ENCODE data around the gene ETHE1.

The ETHE1 gene

DNA sequence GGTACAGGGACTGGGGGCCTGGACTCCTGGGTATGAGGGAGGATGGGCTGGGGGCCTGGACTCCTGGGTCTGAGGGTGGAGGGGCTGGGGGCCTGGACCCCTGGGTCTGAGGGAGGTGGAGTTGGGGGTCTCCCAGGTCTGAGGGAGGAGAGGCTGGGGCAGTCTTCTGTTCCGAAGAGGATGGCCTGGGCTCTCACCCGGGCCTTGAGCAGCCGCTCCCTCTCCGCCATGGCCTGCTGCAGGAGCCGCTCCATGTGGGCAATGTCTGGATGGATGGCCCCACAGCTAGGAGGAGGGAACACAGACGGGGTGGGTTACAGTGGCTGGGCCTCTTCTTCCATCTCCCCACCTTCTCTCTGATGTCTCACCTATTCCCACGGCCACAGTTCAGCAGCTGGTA, 40.6 kb downstream of the ETHE1 start:
- no peak overlapping the region for H3K27ac ChIP-seq
- no peak for TF ChIP-seq ZFX (IDR thresholded peaks at IDR 0.05; ENCODE audit: borderline replicate concordance)
- TF ChIP-seq, protein P1, sequence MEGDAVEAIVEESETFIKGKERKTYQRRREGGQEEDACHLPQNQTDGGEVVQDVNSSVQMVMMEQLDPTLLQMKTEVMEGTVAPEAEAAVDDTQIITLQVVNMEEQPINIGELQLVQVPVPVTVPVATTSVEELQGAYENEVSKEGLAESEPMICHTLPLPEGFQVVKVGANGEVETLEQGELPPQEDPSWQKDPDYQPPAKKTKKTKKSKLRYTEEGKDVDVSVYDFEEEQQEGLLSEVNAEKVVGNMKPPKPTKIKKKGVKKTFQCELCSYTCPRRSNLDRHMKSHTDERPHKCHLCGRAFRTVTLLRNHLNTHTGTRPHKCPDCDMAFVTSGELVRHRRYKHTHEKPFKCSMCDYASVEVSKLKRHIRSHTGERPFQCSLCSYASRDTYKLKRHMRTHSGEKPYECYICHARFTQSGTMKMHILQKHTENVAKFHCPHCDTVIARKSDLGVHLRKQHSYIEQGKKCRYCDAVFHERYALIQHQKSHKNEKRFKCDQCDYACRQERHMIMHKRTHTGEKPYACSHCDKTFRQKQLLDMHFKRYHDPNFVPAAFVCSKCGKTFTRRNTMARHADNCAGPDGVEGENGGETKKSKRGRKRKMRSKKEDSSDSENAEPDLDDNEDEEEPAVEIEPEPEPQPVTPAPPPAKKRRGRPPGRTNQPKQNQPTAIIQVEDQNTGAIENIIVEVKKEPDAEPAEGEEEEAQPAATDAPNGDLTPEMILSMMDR (IDR thresholded peaks at IDR 0.05): no peak

DNA sequence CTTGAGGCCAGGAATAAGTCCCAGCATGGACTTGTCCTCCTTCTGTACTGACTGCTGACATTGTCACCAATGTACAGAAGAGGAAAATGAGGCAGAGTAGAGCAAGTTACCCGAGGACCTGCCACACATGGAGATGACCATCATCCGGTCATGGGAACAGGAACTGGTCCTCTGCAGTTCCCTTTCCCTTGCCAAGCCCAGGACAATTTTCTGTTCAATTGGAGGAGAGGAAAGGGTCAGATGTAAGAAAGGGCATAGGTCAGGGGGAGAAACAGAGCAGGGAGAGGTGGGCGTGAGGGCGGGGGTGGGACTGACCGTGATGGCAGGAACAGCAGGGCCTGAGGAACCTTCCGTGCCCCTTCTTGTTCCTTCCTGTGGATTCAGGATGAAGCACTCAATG, 41.0 kb downstream of the ETHE1 start:
- no peak for TF ChIP-seq ZFX (IDR thresholded peaks at IDR 0.05; ENCODE audit: borderline replicate concordance)
- TF ChIP-seq, protein P1 (IDR thresholded peaks at IDR 0.05): no peak
- H3K27ac ChIP-seq: no peak overlapping the region

DNA sequence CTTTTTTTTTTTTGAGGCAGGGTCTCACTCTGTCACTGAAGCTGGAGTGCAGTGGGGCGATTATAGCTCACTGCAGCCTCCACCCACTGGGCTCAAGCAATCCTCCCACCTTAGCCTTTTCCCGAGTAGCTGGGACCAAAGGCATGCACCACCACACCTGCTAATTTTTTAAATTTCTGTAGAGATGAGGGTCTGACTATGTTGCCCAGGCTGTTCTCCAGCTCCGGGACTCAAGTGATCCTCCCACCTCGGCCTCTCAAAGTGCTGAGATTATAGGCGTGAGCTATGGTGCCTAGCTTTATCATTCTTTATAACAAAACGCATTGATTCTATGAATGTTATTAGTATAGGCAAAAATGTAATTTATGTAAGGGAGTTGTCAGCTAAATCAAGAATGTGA, 43.7 kb downstream of the ETHE1 start:
- H3K27ac ChIP-seq: no peak overlapping the region
- TF ChIP-seq ZFX (IDR thresholded peaks at IDR 0.05; ENCODE audit: borderline replicate concordance): no peak
- TF ChIP-seq, protein P1 (IDR thresholded peaks at IDR 0.05): no peak

DNA sequence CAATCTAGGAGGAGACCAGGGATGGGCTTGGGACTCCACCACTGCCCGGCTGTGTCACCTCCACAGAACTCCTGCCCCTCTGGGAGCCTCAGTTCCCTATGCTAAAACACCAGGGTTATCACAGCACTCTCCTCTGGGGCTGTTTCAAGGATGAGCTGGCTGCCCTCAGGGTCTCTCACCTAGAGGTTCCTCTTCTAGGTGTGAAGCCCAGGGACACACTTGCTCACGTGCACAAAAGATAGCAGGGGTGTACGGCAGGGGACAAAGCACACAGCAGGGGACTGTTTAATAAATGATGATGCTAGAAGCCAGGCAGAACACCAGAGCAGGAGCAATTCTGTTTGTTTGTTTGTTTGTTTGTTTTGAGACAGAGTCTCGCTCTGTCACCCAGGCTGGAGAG, 44.8 kb downstream of the ETHE1 start:
- H3K27ac ChIP-seq: no peak overlapping the region
- TF ChIP-seq, protein P1 (IDR thresholded peaks at IDR 0.05): no peak
- TF ChIP-seq ZFX (IDR thresholded peaks at IDR 0.05; ENCODE audit: borderline replicate concordance): no peak

DNA sequence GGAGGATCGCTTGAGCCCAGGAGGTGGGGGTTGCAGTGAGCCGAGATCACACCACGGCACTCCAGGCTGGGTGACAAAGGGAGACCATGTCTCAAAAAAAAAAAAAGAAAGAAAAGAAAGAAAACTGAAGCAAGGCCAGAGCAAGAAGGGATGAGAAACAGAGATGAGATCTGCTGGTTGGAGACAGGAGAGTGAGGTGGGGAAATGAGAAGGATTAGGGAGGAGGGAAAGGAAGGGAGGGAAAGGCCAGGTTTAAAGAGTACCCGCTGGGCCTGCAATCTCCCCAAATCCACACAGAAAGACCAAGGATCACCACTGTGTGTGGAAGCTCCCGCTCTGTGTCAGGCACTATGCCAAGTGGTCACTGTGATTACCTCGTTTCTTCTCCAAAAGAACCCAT, 45.3 kb downstream of the ETHE1 start:
- TF ChIP-seq ZFX (IDR thresholded peaks at IDR 0.05; ENCODE audit: borderline replicate concordance): no peak
- no peak overlapping the region for H3K27ac ChIP-seq

DNA sequence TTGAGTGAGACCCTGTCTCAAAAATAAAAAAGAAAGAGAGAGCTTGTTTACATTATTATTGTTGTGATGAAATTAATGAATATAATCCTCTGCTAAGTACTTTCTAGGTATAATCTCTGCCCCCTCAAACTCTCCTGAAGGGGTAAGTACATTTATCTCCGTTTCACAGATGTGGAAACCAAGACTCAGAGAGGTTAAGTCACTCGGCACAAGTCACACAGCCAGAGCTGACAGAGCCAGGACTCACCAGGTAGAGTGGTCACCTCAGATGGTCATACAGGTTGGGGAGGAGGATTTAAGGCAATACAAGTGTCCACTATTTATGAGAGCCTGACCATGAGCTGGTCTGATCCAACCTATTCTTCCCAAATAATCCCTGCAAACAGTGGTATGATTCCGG, 46.4 kb downstream of the ETHE1 start:
- no peak overlapping the region for H3K27ac ChIP-seq
- TF ChIP-seq, protein P1 (IDR thresholded peaks at IDR 0.05): no peak
- TF ChIP-seq ZFX (IDR thresholded peaks at IDR 0.05; ENCODE audit: borderline replicate concordance): no peak

DNA sequence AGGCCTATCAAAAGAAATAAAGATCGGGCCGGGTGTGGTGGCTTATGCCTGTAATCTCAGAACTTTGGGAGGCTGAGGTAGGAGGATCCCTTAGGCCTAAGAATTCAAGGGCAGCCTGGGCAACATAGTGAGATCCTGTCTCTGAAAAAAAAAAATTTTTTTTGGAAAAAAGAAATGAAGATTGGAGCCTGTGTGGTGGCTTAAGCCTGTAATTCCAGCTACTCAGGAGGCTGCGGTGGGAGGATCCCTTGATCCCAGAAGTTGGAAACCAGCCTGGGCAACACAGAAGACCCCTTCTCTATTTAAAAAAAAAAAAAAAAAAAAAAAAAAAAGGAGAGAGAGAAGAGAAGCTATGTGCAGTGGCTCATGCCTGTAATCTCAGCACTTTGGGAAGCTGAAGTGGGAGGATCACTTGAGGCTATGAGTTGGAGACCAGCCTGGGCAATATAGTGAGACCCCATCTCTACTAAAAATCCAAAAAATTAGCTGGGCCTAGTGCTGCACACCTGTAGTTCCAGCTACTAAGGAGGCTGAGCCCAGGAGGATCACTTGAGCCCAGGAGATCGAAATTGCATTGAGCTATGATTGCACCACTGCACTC, 46.9 kb downstream of the ETHE1 start:
- TF ChIP-seq ZFX (IDR thresholded peaks at IDR 0.05; ENCODE audit: borderline replicate concordance): no peak
- TF ChIP-seq, protein P1 (IDR thresholded peaks at IDR 0.05): no peak
- no peak overlapping the region for H3K27ac ChIP-seq

DNA sequence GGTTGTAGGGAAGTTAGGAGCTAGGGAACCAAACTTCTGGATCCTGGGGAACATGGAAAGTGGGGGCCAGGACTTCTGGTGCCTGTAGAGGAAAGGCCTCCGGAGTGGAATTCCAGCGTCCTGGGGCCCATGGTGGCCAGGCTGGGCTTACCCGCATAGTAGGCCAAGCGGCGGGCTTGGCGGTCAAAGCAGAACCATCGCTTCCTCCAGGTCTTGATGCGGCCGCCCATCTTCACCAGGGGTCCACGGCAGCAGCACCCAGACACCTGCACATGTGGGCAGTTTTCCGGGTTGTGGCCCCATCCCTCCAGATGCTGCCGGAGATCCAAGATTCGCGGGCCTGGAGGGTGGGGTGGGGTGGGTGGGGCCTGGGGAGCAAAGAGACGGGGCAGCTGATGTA, 47.8 kb downstream of the ETHE1 start:
- TF ChIP-seq ZFX (IDR thresholded peaks at IDR 0.05; ENCODE audit: borderline replicate concordance): no peak
- TF ChIP-seq, protein P1 (IDR thresholded peaks at IDR 0.05): no peak
- H3K27ac ChIP-seq: no peak overlapping the region

Data from 22Rv1 (cell line).